Measurements from ENCODE around the gene NANOG. TPM values are rescaled to one million over a fixed set of nuclear protein-coding genes. Genes with fewer than 3 reads are reported as not detected.

NANOG gene
- total and polyA plus RNA-seq, 2 of the 8 experiments (the other 6 are each of a cell fraction or from before 2014, with no cell fraction given) = 53.7 to 231 TPM

DNA sequence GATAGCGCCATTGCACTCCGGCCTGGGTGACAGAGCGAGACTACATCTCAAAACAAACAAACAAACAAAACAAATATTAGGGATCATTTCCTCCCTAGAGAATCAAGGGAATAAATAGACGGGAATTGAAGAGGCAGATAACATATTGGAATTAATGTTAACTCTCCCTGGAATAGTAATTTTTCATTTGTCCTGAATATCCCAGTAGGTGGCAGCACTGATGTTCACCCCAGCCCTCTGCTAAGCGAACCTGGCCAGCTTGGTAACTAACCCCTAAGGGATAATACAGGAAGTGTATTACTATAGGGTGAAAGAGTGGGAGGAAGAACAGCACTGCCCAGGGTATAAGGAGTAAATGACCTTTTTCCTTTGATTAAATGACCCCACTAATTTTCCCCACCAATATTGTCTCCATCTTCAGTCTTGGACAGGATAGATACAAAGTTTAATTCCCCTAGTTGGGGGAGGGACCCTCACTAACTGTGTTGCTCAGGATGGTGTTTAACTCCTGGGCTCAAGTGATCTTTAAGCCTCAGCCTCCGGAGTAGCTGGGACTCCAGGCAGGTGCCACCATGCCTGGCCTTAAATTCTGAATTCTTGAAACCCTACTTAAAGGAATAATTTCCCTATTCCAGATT lies 43.0 kb downstream of the NANOG start (continued):
- TF ChIP-seq, protein P1, sequence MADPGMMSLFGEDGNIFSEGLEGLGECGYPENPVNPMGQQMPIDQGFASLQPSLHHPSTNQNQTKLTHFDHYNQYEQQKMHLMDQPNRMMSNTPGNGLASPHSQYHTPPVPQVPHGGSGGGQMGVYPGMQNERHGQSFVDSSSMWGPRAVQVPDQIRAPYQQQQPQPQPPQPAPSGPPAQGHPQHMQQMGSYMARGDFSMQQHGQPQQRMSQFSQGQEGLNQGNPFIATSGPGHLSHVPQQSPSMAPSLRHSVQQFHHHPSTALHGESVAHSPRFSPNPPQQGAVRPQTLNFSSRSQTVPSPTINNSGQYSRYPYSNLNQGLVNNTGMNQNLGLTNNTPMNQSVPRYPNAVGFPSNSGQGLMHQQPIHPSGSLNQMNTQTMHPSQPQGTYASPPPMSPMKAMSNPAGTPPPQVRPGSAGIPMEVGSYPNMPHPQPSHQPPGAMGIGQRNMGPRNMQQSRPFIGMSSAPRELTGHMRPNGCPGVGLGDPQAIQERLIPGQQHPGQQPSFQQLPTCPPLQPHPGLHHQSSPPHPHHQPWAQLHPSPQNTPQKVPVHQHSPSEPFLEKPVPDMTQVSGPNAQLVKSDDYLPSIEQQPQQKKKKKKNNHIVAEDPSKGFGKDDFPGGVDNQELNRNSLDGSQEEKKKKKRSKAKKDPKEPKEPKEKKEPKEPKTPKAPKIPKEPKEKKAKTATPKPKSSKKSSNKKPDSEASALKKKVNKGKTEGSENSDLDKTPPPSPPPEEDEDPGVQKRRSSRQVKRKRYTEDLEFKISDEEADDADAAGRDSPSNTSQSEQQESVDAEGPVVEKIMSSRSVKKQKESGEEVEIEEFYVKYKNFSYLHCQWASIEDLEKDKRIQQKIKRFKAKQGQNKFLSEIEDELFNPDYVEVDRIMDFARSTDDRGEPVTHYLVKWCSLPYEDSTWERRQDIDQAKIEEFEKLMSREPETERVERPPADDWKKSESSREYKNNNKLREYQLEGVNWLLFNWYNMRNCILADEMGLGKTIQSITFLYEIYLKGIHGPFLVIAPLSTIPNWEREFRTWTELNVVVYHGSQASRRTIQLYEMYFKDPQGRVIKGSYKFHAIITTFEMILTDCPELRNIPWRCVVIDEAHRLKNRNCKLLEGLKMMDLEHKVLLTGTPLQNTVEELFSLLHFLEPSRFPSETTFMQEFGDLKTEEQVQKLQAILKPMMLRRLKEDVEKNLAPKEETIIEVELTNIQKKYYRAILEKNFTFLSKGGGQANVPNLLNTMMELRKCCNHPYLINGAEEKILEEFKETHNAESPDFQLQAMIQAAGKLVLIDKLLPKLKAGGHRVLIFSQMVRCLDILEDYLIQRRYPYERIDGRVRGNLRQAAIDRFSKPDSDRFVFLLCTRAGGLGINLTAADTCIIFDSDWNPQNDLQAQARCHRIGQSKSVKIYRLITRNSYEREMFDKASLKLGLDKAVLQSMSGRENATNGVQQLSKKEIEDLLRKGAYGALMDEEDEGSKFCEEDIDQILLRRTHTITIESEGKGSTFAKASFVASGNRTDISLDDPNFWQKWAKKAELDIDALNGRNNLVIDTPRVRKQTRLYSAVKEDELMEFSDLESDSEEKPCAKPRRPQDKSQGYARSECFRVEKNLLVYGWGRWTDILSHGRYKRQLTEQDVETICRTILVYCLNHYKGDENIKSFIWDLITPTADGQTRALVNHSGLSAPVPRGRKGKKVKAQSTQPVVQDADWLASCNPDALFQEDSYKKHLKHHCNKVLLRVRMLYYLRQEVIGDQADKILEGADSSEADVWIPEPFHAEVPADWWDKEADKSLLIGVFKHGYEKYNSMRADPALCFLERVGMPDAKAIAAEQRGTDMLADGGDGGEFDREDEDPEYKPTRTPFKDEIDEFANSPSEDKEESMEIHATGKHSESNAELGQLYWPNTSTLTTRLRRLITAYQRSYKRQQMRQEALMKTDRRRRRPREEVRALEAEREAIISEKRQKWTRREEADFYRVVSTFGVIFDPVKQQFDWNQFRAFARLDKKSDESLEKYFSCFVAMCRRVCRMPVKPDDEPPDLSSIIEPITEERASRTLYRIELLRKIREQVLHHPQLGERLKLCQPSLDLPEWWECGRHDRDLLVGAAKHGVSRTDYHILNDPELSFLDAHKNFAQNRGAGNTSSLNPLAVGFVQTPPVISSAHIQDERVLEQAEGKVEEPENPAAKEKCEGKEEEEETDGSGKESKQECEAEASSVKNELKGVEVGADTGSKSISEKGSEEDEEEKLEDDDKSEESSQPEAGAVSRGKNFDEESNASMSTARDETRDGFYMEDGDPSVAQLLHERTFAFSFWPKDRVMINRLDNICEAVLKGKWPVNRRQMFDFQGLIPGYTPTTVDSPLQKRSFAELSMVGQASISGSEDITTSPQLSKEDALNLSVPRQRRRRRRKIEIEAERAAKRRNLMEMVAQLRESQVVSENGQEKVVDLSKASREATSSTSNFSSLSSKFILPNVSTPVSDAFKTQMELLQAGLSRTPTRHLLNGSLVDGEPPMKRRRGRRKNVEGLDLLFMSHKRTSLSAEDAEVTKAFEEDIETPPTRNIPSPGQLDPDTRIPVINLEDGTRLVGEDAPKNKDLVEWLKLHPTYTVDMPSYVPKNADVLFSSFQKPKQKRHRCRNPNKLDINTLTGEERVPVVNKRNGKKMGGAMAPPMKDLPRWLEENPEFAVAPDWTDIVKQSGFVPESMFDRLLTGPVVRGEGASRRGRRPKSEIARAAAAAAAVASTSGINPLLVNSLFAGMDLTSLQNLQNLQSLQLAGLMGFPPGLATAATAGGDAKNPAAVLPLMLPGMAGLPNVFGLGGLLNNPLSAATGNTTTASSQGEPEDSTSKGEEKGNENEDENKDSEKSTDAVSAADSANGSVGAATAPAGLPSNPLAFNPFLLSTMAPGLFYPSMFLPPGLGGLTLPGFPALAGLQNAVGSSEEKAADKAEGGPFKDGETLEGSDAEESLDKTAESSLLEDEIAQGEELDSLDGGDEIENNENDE (IDR thresholded peaks at IDR 0.05; ENCODE audit: insufficient replicate concordance, low read length) = no peak
- TF ChIP-seq SP2 (IDR thresholded peaks at IDR 0.05; ENCODE audit: low read length) (no peak), BACH1 (IDR thresholded peaks at IDR 0.05; ENCODE audit: low read length) (no peak), RAD21 (IDR thresholded peaks at IDR 0.05 in 1 of 2, conservative IDR thresholded peaks at IDR 0.05 in 1 of 2; ENCODE audit: low read depth in 2 of 2, low read length in 2 of 2) (peak; percentile 72 to 78)
- TF ChIP-seq, protein P2, sequence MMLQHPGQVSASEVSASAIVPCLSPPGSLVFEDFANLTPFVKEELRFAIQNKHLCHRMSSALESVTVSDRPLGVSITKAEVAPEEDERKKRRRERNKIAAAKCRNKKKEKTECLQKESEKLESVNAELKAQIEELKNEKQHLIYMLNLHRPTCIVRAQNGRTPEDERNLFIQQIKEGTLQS (IDR thresholded peaks at IDR 0.05; ENCODE audit: insufficient read depth, low read depth, low read length) = no peak
- TF ChIP-seq, protein P3, sequence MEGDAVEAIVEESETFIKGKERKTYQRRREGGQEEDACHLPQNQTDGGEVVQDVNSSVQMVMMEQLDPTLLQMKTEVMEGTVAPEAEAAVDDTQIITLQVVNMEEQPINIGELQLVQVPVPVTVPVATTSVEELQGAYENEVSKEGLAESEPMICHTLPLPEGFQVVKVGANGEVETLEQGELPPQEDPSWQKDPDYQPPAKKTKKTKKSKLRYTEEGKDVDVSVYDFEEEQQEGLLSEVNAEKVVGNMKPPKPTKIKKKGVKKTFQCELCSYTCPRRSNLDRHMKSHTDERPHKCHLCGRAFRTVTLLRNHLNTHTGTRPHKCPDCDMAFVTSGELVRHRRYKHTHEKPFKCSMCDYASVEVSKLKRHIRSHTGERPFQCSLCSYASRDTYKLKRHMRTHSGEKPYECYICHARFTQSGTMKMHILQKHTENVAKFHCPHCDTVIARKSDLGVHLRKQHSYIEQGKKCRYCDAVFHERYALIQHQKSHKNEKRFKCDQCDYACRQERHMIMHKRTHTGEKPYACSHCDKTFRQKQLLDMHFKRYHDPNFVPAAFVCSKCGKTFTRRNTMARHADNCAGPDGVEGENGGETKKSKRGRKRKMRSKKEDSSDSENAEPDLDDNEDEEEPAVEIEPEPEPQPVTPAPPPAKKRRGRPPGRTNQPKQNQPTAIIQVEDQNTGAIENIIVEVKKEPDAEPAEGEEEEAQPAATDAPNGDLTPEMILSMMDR (IDR thresholded peaks at IDR 0.05; ENCODE audit: control extremely low read depth in 1 of 3, insufficient read depth in 1 of 3, low read depth in 1 of 3, low read length in 3 of 3) = peak; percentile 36 to 81 (median 65)

Measured in H1 (cell line).